GM12878 (cell line): Measurements from ENCODE around the gene STK10. TPM values are rescaled to one million over a fixed set of nuclear protein-coding genes. Genes with fewer than 3 reads are reported as not detected.

Source experiments
- ATAC-seq: fragments of 200-7000 bp; cut with Tn5 transposase; 3 replicates; pipeline ENCODE4 v1.9.1; 2020; ENCODE audit warnings: mild to moderate bottlenecking, moderate library complexity
- BruUV-seq: library from RNA; stranded (reverse); fragments of 400-500 nt; replicated peaks from 2 replicates; lab custom pipeline; 2021; lab: Mats Ljungman, UMichigan
- CTCF ChIA-PET: fragments of 300-600 bp; sonication (Branson Sonifier 250); formaldehyde crosslinking; extraction: SDS; loops from one replicate; lab custom pipeline; 2021; ENCODE audit warnings: inconsistent platforms; lab: Yijun Ruan, JAX
- POLR2A ChIA-PET: fragments of 350-600 bp; formaldehyde crosslinking; extraction: SDS; loops from one replicate; lab custom pipeline; 2021; ENCODE audit warnings: inconsistent platforms; lab: Charles Lee
- RAD21 ChIA-PET: fragments of 300-600 bp; sonication (Branson Sonifier 250); formaldehyde crosslinking; loops from one replicate; lab custom pipeline; 2023; ENCODE audit warnings: antibody characterized with exemption; ENCODE audit not compliant: unreplicated experiment; lab: Charles Lee
- SMC1A ChIA-PET: fragments of 300-600 bp; sonication (Branson Sonifier 250); formaldehyde crosslinking; loops from one replicate; lab custom pipeline; 2023; ENCODE audit not compliant: unreplicated experiment, uncharacterized antibody; lab: Charles Lee
- DNase-seq: peaks from one replicate; pipeline ENCODE4 v3.0.0-alpha.2; 2011; ENCODE audit warnings: low read depth, low spot score
- FAIRE-seq: peaks from 3 replicates; lab custom pipeline; 2011; peaks lifted over from hg19 to GRCh38; lab: Jason Lieb, UNC
- H2AFZ ChIP-seq: 2 replicates; pipeline ENCODE4 v1.6.0; 2011; ENCODE audit warnings: low read depth, low read length, control low read depth; ENCODE audit not compliant: control insufficient read depth
- H3K27ac ChIP-seq: 2 replicates; pipeline ENCODE4 v1.5.1; 2011; ENCODE audit warnings: control low read depth; ENCODE audit not compliant: control insufficient read depth, insufficient read depth
- H3K27me3 ChIP-seq, 2 experiments: replicated peaks in 1 of 2; 2 replicates each; pipeline versions ENCODE4 v1.6.0 to v1.6.1; 2011; ENCODE audit warnings: low read length in 1 of 2; ENCODE audit not compliant: control insufficient read depth in 2 of 2, insufficient read depth in 2 of 2
- H3K36me3 ChIP-seq, 2 experiments: 2 replicates each; pipeline ENCODE4 v1.5.1; 2011; ENCODE audit warnings: low read length in 1 of 2; ENCODE audit not compliant: control insufficient read depth in 2 of 2, insufficient read depth in 2 of 2
- H3K4me1 ChIP-seq: 2 replicates; pipeline ENCODE4 v1.6.1; 2011; ENCODE audit warnings: mild to moderate bottlenecking, low read length, moderate library complexity, mixed read lengths; ENCODE audit not compliant: control insufficient read depth, insufficient read depth
- H3K4me2 ChIP-seq: 2 replicates; pipeline ENCODE4 v1.6.0; 2011; ENCODE audit warnings: control low read depth; ENCODE audit not compliant: control insufficient read depth, insufficient read depth
- H3K4me3 ChIP-seq: fragments of 200-600 bp; sonication (generic); 2 replicates; pipeline ENCODE4 v1.5.1; 2016
- H3K79me2 ChIP-seq: 2 replicates; pipeline ENCODE4 v1.6.0; 2011; ENCODE audit warnings: low read length; ENCODE audit not compliant: control insufficient read depth, insufficient read depth
- H3K9ac ChIP-seq: 2 replicates; pipeline ENCODE4 v1.8.0; 2011; ENCODE audit warnings: low read length, control low read depth, mixed read lengths; ENCODE audit not compliant: control insufficient read depth, insufficient read depth
- H3K9me3 ChIP-seq: replicated peaks from 3 replicates; pipeline ENCODE4 v1.5.1; 2011; ENCODE audit warnings: mild to moderate bottlenecking, low read length; ENCODE audit not compliant: control insufficient read depth, insufficient read depth
- H4K20me1 ChIP-seq: 2 replicates; pipeline ENCODE4 v1.6.0; 2011; ENCODE audit not compliant: control insufficient read depth, insufficient read depth
- POLR2A ChIP-seq: IDR thresholded peaks from 2 replicates; pipeline ENCODE4 v1.6.1; 2011; ENCODE audit warnings: low read depth, mild to moderate bottlenecking, low read length
- RCOR1 ChIP-seq: conservative IDR thresholded peaks from 2 replicates; pipeline ENCODE4 v1.6.1; 2012; ENCODE audit warnings: low read depth, low read length, improper control_type of control experiment
- SREBF2 ChIP-seq: IDR thresholded peaks from 2 replicates; pipeline ENCODE4 v1.6.1; 2012; ENCODE audit warnings: mild to moderate bottlenecking, low read length
- STAT1 ChIP-seq: fragments of 450-650 bp; conservative IDR thresholded peaks from 2 replicates; pipeline ENCODE4 v1.6.1; 2014; ENCODE audit warnings: antibody characterized with exemption, mild to moderate bottlenecking
- ZNF207 ChIP-seq: fragments of 450-650 bp; IDR thresholded peaks from 2 replicates; pipeline ENCODE4 v1.6.1; 2014; ENCODE audit warnings: antibody characterized with exemption, mild to moderate bottlenecking, borderline replicate concordance
- WGBS: methylation state at CpG from one replicate; pipeline ENCODE4 v1.1.6; 2016; ENCODE audit warnings: low lambda C conversion rate; ENCODE audit not compliant: insufficient replicate concordance, insufficient coverage; ENCODE audit errors: missing lambda C conversion rate; 5-methylcytosine and 5-hydroxymethylcytosine counted together
- in situ Hi-C: fragments of 300-500 bp; cut with MboI; formaldehyde crosslinking; loops from 9 replicates; pipeline ENCODE4 v1.14.3; 2018; ENCODE audit warnings: mixed read lengths
- intact Hi-C: fragments of 100-400 bp; cut with micrococcal nuclease; formaldehyde crosslinking; loops from one replicate; pipeline ENCODE4 v1.14.2; 2022; ENCODE audit not compliant: unreplicated experiment
- polyA plus RNA-seq, 11 experiments: library from polyadenylated mRNA; depleted of rRNA in 4 of 11; unstranded in 6 of 11; stranded (reverse) in 5 of 11; fragments of >200 nt; fragmentation: Nextera tagmentation in 4 of 11; fragmentation: Illumina TruSeq in 1 of 11; extraction: Ambion mirVana in 4 of 11; extraction: Trizol in 1 of 11; gene quantifications; 1 replicate in 1 of 11; 2 replicates in 10 of 11; pipeline versions ENCODE4 v1.2.1 to v1.2.3, GENCODE V29; 2011 to 2016; ENCODE audit warnings: inconsistent platforms in 2 of 11, missing spikeins in 2 of 11, low read depth in 1 of 11
- total RNA-seq, 4 experiments: library from RNA; depleted of rRNA in 3 of 4; stranded (reverse); fragments of >200 nt in 3 of 4; fragmentation: Illumina TruSeq in 1 of 4; extraction: Trizol in 1 of 4; gene quantifications; 2 replicates each; pipeline versions ENCODE4 v1.2.1 to v1.2.3, GENCODE V29; 2013 to 2021
- TF ChIP-seq, protein P1 (sequence below): IDR thresholded peaks from 2 replicates; pipeline ENCODE4 v1.6.1; 2011; ENCODE audit warnings: low read depth, mild to moderate bottlenecking, low read length, moderate library complexity, borderline replicate concordance; ENCODE audit errors: extremely low read depth

The STK10 gene
- total and polyA plus RNA-seq, 10 of the 15 experiments (the other 5 are each of a cell fraction or from before 2014, with no cell fraction given): 14.2 to 96.4 (median 50.6) TPM

DNA sequence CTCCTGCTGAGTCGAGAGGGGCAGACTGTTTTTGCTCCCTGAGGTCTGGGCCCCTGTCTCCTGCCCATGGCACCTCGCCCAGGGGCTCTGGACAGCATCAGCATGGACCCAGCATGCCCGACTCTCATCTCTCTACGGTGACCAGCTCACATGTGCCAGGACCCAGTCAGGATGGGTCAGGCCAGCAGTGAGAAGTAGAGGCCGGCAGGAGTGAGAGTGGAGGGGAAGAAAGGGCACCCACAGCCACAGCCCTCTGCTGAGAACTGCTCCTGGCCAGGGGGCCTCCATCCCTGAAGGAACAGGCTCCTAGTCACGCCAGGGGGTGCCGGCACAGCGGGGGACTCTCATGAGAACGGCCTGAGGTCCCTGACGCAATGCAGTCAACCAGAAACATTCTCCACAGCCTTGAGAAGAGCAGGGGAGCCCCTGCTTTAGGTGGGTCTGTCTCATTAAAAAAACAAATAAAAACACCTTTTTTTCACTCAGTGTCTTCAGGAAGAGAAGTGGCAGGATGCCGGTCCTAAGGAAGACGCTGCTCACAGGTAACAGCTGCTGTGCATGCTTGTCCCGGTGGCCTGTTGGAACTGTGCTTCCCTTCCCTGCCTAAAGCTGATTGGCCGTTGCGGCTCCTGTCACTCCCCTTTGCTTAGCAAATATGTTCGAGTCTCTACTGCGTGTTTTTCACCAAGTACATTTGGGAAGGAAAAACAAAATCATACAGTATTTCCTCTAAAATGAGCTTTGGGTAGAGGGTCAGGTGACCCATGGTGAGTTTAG, 95.9 kb downstream of the STK10 start:
- H4K20me1 ChIP-seq: no peaks in the 10 kb centered on the region
- no peak overlapping the region for H2AFZ ChIP-seq
- H3K9ac ChIP-seq: no peak overlapping the region
- in situ Hi-C loops (no loop called here), intact Hi-C loops (no loop called here)
- TF ChIP-seq SREBF2 (no peak), RCOR1 (no peak), POLR2A (peak; percentile 43), ZNF207 (no peak), STAT1 (no peak)
- TF ChIP-seq, protein P1, sequence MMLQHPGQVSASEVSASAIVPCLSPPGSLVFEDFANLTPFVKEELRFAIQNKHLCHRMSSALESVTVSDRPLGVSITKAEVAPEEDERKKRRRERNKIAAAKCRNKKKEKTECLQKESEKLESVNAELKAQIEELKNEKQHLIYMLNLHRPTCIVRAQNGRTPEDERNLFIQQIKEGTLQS: no peak
- BruUV-seq: no TSS peak
- ATAC-seq (no peak), DNase-seq (no peak), FAIRE-seq (no peak)
- CTCF ChIA-PET: interaction anchor here (1.3 kb wide), 1 partner anchor 14 kb away, joined by 3 read pairs; no protein-coding TSS in a partner anchor
- peaks cover 20 to 42% of the 10 kb centered on the region in 2 experiments for H3K36me3 ChIP-seq
- no peaks in the 10 kb centered on the region for H3K79me2 ChIP-seq
- no peak overlapping the region for H3K27ac ChIP-seq
- no peaks in the 10 kb centered on the region for H3K9me3 ChIP-seq
- SMC1A ChIA-PET: interaction anchor here (1.0 kb wide), 1 partner anchor 14 kb away, joined by 3 read pairs; no protein-coding TSS in a partner anchor
- no peak overlapping the region for H3K4me2 ChIP-seq
- POLR2A ChIA-PET: no interaction called here
- 91% methylated on average over 17 of the region's 17 CpGs for WGBS
- RAD21 ChIA-PET: no interaction called here
- H3K4me1 ChIP-seq: no peaks in the 10 kb centered on the region
- H3K27me3 ChIP-seq: no peaks in the 10 kb centered on the region
- no peak overlapping the region for H3K4me3 ChIP-seq
